GM21367 (cell line): ENCODE results near the gene CPNE8.

Source experiments
- ATAC-seq: cut with Tn5 transposase; IDR thresholded peaks from one replicate; pipeline ENCODE4 v1.9.1; 2021; ENCODE audit not compliant: unreplicated experiment

CPNE8 gene

GRCh38 chr12:38905480-38906351, at the start of gene CPNE8:
Gene CPNE8 (minus strand): TSS chr12:38905591. CDS start chr12:38905534, 57 bp downstream.
- ATAC-seq, result peak; percentile 47

GRCh38 chr12:38954238-38954873, 49.0 kb upstream of the CPNE8 start:
- ATAC-seq, result no peak

- ATAC-seq, result no peak
These were observed 44.0 kb upstream of the CPNE8 start for GRCh38 chr12:38949363-38949762.

DNA sequence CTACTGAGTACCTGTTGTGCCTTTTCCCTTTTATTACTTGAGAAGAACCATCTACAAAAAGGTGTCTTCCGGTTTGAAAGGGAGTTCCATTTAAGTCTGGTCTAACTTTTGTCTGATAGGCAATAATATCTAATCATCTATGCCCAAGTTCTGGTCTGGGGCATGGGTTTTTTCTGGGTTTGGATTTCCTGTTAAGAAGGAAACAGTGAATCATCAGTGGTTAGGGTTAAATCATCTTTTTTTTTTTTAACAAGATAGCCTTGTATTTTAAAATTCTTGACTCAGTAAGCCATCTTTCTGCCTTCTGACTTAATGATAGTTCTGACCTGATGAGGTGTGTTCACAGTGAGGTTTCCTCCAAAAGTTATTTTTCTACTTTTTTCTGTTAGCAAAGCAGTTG, 29.3 kb upstream of the CPNE8 start:
- no peak for ATAC-seq

- no peak for ATAC-seq
These were observed 28.7 kb upstream of the CPNE8 start for GRCh38 chr12:38934078-38934584.

DNA sequence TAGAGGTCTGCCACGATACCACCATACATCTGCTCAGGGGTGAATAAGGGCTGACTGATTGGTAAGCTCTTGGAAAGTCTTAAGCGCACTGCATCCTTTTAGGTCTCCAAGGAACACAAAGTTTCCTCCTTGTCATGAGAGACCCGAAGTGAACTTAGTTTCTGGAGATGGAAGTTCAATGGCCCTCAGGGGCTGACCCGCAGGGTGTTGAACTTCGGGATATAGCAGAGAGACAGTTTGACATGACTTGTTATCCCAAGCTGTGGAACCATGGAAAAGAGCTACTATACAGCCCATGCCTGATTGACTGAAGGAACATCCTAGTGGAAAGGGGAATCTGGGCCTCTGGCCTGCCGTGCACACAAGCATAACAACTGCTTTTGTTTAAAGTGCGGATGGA, 26.9 kb upstream of the CPNE8 start:
- no peak for ATAC-seq

DNA sequence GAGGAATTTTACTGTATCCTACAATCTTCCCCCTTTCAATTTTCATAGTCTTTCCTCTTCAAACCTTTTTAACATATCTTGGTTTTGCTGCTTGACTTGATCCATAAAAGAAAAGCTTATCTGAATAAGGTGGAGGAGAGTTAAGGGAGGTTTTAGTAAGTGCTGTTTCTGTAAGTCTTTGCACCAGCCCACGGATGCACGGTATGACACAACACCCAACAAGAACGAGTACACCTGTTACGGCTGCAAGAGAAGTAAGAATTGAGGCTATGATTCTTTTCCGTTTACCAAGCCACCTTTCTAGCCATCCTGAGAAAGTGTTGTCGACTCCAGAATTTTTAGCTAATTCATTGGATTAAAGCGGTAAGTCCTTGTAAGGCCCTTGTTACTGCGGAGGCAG, 26.1 kb upstream of the CPNE8 start:
- ATAC-seq, result no peak

DNA sequence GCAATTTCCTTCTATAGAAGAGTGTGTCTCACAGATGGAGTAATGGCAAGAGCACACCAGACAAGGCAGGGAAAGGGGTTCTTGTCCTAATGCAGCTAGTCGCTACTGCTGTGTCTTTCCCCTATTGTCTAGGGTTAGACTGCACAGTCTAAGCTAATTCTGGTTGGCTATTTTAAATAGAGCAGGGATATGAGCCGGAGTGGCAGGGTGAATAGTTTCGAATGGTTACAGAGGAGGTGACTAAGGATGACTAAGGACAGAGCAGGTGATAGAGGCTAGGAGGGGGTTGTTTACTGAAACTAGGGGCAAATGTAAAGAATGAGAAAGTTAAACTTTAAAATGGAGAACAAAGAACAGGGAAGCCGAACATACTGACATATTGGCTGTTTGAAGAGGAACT, 25.6 kb upstream of the CPNE8 start:
- no peak for ATAC-seq

DNA sequence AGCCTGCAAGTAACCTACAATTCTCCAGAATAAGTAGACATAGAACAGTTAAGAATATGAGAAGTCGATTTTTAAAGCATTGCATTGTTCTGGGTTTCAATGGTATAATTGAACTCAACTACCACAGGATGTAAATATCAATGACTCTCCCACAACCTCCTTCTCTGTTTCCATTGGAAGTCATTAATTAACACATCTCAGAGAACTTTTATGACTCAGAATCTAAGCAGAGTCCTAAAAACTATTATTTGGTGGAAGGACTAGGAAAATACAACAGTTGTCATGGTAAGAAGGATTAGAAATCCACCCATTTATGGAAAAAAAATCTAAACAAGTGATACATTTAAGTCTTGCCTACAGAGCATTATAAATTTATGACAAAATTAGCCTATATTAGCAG, 21.1 kb upstream of the CPNE8 start:
- no peak for ATAC-seq

DNA sequence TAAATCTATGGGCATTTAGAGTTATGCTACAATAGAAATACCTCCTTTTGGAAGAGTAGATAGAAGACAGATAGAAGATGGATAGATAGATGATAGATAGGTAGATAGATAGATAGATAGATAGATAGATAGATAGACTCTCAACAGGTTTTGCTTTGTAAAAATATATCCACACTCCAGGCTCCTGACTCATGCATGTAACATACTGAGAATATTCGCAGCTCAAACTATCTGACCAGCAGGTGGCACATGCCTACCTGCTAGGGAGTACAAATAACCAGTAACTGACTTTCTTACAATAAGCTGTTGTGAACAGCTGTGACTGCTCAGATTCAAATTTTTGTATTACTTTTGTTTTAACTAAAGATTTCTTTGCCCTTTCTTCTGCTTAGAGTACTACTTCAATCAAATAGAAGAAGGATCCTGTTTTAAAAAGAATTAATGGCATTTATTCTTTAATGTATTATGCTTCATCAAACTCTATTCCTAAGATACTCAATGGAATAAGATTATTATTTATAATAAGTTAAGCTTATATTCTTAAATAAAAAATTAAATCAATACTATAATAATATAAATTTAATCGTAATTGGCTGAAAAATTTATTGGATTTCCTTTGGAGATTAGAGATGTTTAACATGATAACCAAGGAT, 15.8 kb upstream of the CPNE8 start:
- ATAC-seq, result peak; percentile 78

DNA sequence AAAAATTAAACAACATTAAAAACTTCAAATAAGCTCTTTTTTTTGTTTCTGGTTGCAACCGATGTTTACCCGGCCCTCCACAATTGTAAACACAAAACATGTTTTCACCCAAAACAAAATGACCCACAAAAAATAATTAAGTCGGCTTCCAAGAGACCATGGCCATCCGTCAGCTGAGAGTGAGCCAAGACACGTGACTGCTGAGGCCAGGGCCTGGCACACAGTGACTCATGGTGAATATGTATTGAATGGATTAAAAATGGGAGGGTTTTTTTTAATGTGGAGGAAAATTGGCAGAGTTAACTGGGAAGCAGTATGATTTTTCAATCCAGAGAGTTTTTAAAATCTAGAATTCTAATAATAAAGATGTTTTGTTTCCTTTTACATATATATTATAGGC, 13.8 kb upstream of the CPNE8 start:
- no peak for ATAC-seq

GRCh38 chr12:38915429-38916182, 10.2 kb upstream of the CPNE8 start:
- no peak for ATAC-seq

DNA sequence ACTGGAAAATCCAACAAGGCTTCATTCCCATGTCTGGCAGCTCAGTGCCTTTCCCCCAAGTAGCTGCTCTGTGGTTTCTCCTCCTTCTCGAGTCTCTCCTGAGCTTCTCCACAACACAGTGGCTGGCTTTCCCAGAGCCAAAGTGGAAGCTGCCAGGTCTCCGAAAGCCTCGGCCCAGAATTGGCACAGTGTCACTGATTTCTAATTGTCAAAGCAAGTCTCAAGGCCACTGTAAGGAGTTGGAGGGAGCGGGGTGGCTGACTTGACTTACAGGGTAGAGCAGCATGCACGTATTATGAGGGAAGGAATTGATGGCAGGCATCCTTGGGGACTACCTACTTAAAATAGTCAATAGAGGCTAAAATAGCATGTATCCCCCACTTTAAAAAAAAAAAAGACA, 6.7 kb upstream of the CPNE8 start:
- ATAC-seq, result no peak

DNA sequence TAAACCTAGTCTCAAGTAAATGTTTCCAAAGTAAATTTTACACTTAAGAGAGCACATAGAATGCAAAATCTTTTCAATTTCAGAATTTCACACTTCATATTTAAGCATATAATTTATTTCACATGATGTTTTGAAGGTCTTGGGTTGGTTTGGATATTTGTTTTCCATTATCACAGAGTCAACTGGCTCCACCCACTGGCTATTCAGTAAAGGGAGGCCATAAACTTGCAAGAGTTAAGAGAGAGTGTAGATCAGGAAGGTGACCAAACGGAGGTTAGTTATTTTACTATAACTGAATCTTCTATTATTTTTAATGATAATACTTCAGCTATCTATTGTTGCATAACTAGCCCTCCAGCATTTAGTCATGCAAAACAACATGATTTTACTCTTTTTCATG, 6.2 kb upstream of the CPNE8 start:
- ATAC-seq, result no peak

DNA sequence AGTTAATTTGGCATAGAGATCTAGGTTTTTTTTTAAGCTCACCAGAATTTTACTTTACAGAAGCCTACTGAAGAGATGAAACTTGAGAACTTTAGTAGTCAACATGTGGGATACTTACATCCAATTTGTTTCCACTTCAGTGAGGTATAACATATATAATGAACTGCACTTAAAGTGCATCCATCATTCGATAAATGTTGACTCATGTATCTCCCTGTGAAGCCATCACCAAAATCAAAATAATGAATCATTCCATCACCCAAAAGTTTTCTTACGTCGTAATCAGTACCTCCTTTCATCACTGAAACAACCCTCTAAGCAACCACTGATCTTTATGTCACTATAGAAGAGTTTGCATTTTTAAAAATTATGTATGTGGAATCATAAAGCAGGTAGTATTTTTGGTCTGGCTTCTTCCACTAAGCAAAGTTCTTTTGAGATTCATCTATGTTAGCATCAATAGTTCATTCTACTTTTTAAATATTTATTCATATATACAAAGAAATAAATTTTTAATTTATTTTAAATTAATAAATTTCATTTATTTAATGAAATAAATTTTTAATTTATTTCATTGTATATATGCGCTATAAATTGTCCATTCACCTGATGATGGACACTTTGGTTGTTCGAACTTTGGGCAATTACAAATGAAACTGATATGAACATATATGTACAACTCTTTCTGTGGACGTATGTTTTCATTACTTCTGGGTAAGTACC, 2.0 kb upstream of the CPNE8 start:
- no peak for ATAC-seq

DNA sequence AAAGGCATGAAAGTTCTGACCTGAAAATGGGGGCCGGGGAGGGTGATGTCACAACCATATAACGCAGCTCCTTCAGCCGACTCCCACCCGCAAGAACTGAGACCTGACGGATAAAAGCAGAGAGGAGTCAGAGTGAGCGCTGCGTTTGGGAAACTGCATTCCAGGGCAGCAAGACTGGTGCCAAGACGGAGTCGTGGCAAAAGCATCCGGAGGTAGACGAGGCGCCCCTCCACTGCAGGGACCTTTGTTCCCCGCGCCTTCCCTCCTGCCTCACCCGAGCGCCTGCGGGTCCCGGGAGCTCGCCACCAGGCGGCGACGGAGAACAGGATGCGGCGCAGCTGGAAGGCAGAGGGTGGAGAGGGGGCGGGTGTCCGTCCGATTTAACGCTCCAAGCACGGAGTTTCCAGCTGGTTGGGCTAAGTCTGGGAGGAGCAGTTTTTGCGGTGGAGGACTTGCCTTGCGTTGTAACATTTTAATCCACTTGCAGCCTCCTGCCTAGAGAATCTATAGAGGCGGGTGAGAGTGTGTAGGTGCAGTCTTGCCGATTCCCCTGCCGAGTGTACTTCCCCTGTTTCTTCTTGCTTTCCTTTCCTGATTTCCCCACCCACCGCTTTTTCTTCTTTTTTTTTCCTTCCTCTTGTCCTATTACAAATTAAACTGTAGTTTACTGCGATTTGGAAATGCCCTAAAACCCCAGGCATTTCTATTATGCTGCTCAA, 1.2 kb upstream of the CPNE8 start:
- peak; percentile 57 for ATAC-seq

DNA sequence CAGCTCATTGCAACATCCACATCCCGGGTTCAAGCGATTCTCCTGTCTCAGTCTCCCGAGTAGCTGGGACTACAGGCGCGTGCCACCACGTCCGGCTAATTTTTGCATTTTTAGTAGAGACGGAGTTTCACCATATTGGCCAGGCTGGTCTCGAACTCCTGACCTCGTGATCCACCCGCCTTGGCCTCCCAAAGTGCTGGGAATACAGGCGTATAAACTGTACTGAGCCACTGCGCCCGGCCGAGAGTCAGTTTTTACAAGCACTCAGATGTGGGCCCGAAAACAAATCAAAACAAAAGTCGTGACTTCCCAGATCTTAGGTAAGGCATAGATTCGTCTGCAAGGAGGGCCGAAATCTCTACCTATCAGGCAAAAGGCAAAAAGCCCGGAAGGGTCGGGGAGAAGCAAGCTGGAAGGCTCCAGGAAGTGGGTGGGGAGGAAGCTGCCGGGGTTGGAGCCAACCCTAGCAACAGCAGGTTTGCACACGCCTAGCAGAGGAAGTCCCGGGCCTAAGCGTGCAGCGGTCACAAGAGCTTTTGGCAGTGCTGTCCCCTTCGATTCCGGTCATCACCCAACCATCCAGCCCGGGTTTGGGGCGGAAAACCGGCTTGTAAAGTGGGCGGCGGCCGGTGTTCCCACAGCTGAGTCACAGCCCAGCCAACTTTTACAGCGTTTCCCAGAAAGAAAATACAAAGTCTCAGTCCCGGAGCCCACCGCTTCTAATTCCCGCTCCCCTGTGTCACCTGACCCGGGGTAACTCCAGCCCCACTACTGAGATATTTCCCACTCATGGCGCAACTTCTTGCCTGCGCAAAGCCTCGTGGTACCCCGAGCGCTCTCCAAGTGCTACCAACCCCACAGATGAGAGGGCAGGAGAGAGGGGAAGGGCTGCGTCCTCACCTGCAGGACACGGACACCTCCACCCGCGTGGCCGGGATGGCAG, 583 bp downstream of the CPNE8 start:
- ATAC-seq, result peak; percentile 65

GRCh38 chr12:38903596-38903995, 1.8 kb downstream of the CPNE8 start:
- no peak for ATAC-seq
